ENCODE measurements around the gene MYT1. TPM values are rescaled to one million over a fixed set of nuclear protein-coding genes. Genes with fewer than 3 reads are reported as not detected.
"Not testable (repeated sequence)": the region's sequence is repeated elsewhere in the genome, so short reads cannot be mapped to it uniquely, and the experiment has no call there.

Gene MYT1
- total RNA-seq, 1 donor from 2014 or later, result not detected

DNA sequence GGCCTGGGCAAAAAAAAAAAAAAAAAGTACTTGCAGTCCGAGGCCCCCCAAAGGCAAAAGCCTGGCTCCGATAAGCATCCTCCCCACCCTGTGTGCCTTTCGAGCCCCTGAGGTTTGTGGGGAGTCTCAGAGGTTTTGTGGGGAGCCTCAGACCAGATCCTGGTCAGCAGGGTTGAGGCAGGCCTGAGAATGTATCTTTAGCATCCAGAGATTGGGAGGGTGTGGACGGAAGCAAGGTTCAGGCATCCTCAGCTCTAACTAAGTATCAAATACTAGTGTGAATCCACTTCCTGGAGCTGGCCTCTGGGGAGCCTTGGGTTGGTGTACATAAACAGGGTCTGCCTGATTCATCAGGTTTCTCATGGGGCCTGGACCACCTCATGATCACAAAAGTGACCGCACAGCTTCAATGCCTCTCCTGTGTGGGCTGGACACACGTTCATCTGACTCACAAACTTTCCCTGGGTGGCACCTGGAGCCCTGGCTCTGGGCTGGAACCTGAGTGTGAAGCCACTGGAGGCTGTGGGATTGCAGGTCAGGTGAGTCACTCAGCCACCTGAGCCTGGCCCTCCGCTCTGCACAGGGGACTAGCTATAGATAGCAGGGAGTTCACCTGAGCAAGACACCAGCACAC is 115.7 kb downstream of the MYT1 start:
- no peak for TF ChIP-seq CTCF (IDR thresholded peaks at IDR 0.05; ENCODE audit: insufficient read depth, low read length, severe bottlenecking)
- H3K27me3 ChIP-seq (ENCODE audit: control insufficient read depth, insufficient read depth, low read length), result no peaks in the 10 kb centered on the region
- H3K4me3 ChIP-seq (ENCODE audit: low read depth, low read length), result no peak overlapping the region
- FAIRE-seq, result no peak
- H3K36me3 ChIP-seq (ENCODE audit: control insufficient read depth, insufficient read depth, low read length), result peaks cover 2% of the 10 kb centered on the region
- DNase-seq (ENCODE audit: low read depth), result no peak

GRCh38 chr20:64280460-64280843 is 116.2 kb downstream of the MYT1 start:
- DNase-seq (ENCODE audit: low read depth), result no peak
- no peaks in the 10 kb centered on the region for H3K27me3 ChIP-seq (ENCODE audit: control insufficient read depth, insufficient read depth, low read length)
- TF ChIP-seq CTCF (IDR thresholded peaks at IDR 0.05; ENCODE audit: insufficient read depth, low read length, severe bottlenecking), result no peak
- peaks cover 2% of the 10 kb centered on the region for H3K36me3 ChIP-seq (ENCODE audit: control insufficient read depth, insufficient read depth, low read length)
- FAIRE-seq, result no peak
- no peak overlapping the region for H3K4me3 ChIP-seq (ENCODE audit: low read depth, low read length)

GRCh38 chr20:64283646-64284045 is 119.4 kb downstream of the MYT1 start:
- no peak for TF ChIP-seq CTCF (IDR thresholded peaks at IDR 0.05; ENCODE audit: insufficient read depth, low read length, severe bottlenecking)
- DNase-seq (ENCODE audit: low read depth) (no peak), FAIRE-seq (no peak)

DNA sequence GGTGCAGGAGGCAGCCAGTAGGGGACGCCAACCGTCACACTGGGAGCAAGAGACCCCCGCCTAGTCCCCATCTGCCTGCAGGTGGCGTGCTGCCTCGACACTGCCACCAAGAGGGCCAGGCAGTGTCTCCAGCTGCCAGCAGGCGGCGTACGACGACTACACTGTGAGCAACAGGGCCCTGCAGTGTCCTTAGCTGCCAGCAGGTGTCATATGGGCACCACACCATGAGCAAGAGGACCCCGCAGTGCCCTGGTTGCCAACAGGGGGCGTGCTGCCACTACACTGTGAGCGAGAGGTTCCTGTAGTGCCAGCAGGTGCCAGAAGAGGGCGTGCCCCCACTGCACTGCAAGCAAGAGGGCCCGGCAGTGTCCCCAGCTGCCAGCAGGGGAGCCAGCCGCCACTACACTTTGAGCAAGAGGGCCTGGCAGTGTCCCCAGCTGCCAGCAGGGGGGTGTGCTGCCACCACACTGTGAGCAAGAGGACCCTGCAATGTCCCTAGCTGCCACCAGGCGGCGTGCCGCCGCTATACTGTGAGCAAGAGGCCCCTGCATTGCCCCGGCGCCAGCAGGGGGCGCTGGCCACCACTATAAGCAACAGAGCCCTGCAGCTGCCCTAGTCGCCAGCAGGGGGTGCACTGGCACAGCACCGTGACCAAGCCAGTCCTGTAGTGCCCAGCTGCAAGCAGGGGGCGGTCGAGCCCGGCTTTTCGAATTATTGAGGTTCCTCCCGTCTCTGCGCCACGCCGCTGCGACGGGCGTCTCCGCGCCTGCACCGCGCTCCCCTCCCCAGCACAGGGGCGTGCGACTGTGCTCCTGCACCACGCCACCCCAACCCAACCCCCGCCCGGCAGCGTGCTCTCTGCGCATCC is 121.6 kb downstream of the MYT1 start:
- peak; percentile 7 for DNase-seq (ENCODE audit: low read depth)
- peak; percentile 70 for TF ChIP-seq CTCF (IDR thresholded peaks at IDR 0.05; ENCODE audit: insufficient read depth, low read length, severe bottlenecking)
- H3K27me3 ChIP-seq (ENCODE audit: control insufficient read depth, insufficient read depth, low read length); FAIRE-seq; H3K4me3 ChIP-seq (ENCODE audit: low read depth, low read length); H3K36me3 ChIP-seq (ENCODE audit: control insufficient read depth, insufficient read depth, low read length): not testable (repeated sequence)

More at GRCh38 chr20:64283646-64284045, 119.4 kb downstream of the MYT1 start:
- H3K27me3 ChIP-seq (ENCODE audit: control insufficient read depth, insufficient read depth, low read length), result no peaks in the 10 kb centered on the region
- H3K36me3 ChIP-seq (ENCODE audit: control insufficient read depth, insufficient read depth, low read length), result no peaks in the 10 kb centered on the region
- no peak overlapping the region for H3K4me3 ChIP-seq (ENCODE audit: low read depth, low read length)

DNA sequence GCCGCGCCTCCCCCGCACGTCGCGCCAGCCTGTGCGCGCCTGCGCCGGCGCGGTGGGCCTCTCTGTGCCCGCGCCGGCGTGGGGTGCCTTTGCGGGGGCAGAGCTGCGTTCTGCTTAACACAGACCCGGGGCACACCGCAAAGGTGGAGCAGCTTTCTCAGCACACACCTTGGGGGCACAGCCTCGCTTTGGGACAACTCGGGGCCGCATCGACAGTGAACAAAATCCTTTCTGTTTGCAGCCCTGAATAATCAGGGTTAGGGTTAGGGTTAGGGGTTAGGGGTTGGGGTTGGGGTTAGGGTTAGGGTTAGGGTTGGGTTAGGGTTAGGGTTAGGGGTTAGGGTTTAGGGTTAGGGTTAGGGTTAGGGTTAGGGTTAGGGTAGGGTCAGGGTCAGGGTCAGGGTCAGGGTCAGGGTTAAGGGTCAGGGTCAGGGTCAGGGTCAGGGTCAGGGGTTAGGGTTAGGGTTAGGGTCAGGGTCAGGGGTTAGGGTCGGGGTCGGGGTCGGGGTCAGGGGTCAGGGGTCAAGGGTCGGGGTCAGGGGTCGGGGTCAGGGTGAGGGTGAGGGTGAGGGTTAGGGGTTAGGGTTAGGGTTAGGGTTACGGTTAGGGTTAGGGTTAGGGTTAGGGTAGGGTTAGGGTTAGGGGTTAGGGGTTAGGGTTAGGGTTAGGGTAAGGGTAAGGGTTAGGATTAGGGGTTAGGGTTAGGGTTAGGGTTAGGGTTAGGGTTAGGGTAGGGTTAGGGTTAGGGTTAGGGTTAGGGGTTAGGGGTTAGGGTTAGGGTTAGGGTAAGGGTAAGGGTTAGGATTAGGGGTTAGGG is 122.4 kb downstream of the MYT1 start:
- not testable (repeated sequence) for FAIRE-seq; DNase-seq (ENCODE audit: low read depth); H3K27me3 ChIP-seq (ENCODE audit: control insufficient read depth, insufficient read depth, low read length); H3K36me3 ChIP-seq (ENCODE audit: control insufficient read depth, insufficient read depth, low read length); H3K4me3 ChIP-seq (ENCODE audit: low read depth, low read length)

- not testable (repeated sequence) for FAIRE-seq; H3K27me3 ChIP-seq (ENCODE audit: control insufficient read depth, insufficient read depth, low read length); H3K4me3 ChIP-seq (ENCODE audit: low read depth, low read length); H3K36me3 ChIP-seq (ENCODE audit: control insufficient read depth, insufficient read depth, low read length); DNase-seq (ENCODE audit: low read depth)
Observed at GRCh38 chr20:64287264-64287590, 123.0 kb downstream of the MYT1 start.

Other genes starting within 250 kb of the MYT1 start
- gene UCKL1, start 208.0 kb upstream of the MYT1 start, total RNA-seq, result 16.8 and 19.0 TPM in 2 replicates
- gene ZNF512B, start 194.5 kb upstream of the MYT1 start, total RNA-seq, result 4.5 and 6.1 TPM in 2 replicates
- gene SAMD10, start 184.8 kb upstream of the MYT1 start, total RNA-seq, result 1.1 and 2.7 TPM in 2 replicates
- 41.0 and 48.4 TPM in 2 replicates for gene PRPF6, start 183.3 kb upstream of the MYT1 start, total RNA-seq
- gene C20orf204, start 128.3 kb upstream of the MYT1 start, total RNA-seq, result 0.53 and 1.2 TPM in 2 replicates
- gene SOX18, start 114.8 kb upstream of the MYT1 start, total RNA-seq, result not detected in 2 replicates
- 5.1 and 5.5 TPM in 2 replicates for gene TCEA2, start 101.3 kb upstream of the MYT1 start, total RNA-seq
- 6.1 and 6.7 TPM in 2 replicates for gene RGS19, start 84.9 kb upstream of the MYT1 start, total RNA-seq
- under 0.01 and 0.13 TPM in 2 replicates for gene OPRL1, start 84.4 kb upstream of the MYT1 start, total RNA-seq
- 0.13 TPM in 1 of 2 replicates, not detected in the other for gene LKAAEAR1, start 80.1 kb upstream of the MYT1 start, total RNA-seq
- not detected in 2 replicates for gene NPBWR2, start 56.9 kb upstream of the MYT1 start, total RNA-seq
- gene PCMTD2, start 91.3 kb downstream of the MYT1 start, total RNA-seq, result 19.0 and 26.9 TPM in 2 replicates